HEK293T (cell line): Measurements from ENCODE around the gene KLHL29.

Experiments
- ARNT ChIP-seq: fragments of 450-650 bp; IDR thresholded peaks from 2 replicates; pipeline ENCODE4 v1.6.1; 2017; ENCODE audit warnings: mild to moderate bottlenecking
- BHLHE40 ChIP-seq: fragments of 450-650 bp; IDR thresholded peaks from 2 replicates; pipeline ENCODE4 v1.6.1; 2016; ENCODE audit warnings: mild to moderate bottlenecking, moderate library complexity, borderline replicate concordance
- CTBP1 ChIP-seq: fragments of 450-650 bp; IDR thresholded peaks from 2 replicates; pipeline ENCODE4 v1.6.1; 2016; ENCODE audit warnings: borderline replicate concordance
- ELF4 ChIP-seq: fragments of 450-650 bp; IDR thresholded peaks from 2 replicates; pipeline ENCODE4 v1.6.1; 2017; ENCODE audit warnings: antibody characterized with exemption
- FOXK2 ChIP-seq: fragments of 450-650 bp; IDR thresholded peaks from 2 replicates; pipeline ENCODE4 v1.6.1; 2016; ENCODE audit warnings: mild to moderate bottlenecking
- FOXM1 ChIP-seq: fragments of 450-650 bp; IDR thresholded peaks from 2 replicates; pipeline ENCODE4 v1.6.1; 2017; ENCODE audit warnings: mild to moderate bottlenecking, borderline replicate concordance
- HDGF ChIP-seq: fragments of 450-650 bp; IDR thresholded peaks from 2 replicates; pipeline ENCODE4 v1.6.1; 2017; ENCODE audit warnings: antibody characterized with exemption, borderline replicate concordance
- NFRKB ChIP-seq: fragments of 450-650 bp; IDR thresholded peaks from 2 replicates; pipeline ENCODE4 v1.6.1; 2016; ENCODE audit warnings: mild to moderate bottlenecking, moderate library complexity
- SUZ12 ChIP-seq: fragments of 450-650 bp; IDR thresholded peaks from 2 replicates; pipeline ENCODE4 v1.6.1; 2016; ENCODE audit warnings: mild to moderate bottlenecking
- ZNF384 ChIP-seq: fragments of 450-650 bp; IDR thresholded peaks from 2 replicates; pipeline ENCODE4 v1.6.1; 2016

- TF ChIP-seq FOXM1, result no peak
- TF ChIP-seq NFRKB, result no peak
- no peak for TF ChIP-seq HDGF
- TF ChIP-seq BHLHE40, result no peak
- TF ChIP-seq FOXK2, result no peak
- no peak for TF ChIP-seq ZNF384
- no peak for TF ChIP-seq SUZ12
- no peak for TF ChIP-seq CTBP1
- TF ChIP-seq ELF4, result no peak
- no peak for TF ChIP-seq ARNT
These were observed 127.8 kb downstream of the KLHL29 start for GRCh38 chr2:23512778-23513177.
